ENCODE results near the gene MRPL12.

The MRPL12 gene

GRCh38 chr17:81714412-81715106 is 11.4 kb downstream of the MRPL12 start:
- intact Hi-C loops (cut with DNase I), result no loop called here
- no peak for DNase-seq

GRCh38 chr17:81715107-81715871 is 12.1 kb downstream of the MRPL12 start:
- intact Hi-C loops (cut with DNase I), result no loop called here
- no peak for DNase-seq

DNA sequence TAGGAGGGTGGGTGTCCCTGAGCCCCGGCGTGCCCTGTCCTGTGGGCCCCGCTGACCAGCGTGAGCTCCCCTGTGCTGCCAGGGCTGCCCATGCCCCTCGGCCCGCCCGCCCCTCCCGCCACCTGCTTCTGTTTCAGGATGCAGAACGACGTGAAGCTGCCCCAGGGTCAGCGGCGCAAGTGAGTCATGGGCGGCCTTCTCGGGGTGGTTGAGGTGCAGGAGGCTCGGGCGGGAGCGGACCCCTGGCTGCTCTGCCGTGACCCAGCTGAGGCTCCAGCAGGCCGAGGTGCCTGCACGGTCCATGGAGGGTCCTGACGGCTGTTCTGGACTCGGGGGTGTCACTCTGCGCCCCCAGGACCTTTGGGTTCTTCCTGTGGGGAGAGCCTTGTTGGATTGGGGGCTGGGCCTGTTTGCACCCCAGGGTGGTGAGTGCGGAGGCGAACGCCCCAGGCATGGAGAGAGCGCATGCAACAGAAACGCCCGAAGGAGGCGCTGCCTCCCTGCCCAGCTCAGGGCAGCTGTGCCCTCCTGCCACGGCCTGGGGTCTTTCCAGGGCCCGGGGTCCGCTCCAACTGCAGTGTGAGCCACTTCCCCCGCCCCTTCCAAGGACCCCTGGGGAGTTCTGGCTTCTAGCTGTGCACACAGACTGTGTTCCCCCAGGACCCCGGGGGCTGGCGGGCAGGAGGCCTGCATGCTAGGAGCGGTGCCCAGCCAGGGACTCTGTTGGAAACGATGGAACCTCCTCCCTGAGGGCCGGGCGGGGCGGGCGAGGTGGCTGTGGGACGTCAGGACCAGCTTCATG is 12.9 kb downstream of the MRPL12 start:
- no peak for DNase-seq
- intact Hi-C loops (cut with DNase I), result no loop called here

- intact Hi-C loops (cut with DNase I), result no loop called here
- DNase-seq, result no peak
Measured at GRCh38 chr17:81716674-81716996, 13.5 kb downstream of the MRPL12 start.

GRCh38 chr17:81717049-81717765 is 14.0 kb downstream of the MRPL12 start:
- intact Hi-C loops (cut with DNase I), result no loop called here
- no peak for DNase-seq

DNA sequence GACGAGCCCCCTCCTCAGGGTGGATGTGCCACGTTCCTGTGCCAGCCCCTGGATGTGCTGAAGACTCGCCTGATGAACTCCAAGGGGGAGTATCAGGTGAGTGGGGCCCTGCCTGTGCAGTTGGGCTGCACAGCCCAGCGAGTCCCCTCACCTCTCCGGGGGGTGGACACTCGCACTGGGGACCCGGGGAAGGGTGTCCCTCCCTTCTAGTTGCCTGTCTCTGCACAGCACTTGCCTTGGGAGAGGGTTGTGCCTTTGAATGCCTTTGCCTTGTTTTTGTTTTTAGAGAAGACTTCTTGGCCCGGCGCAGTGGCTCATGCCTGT is 14.6 kb downstream of the MRPL12 start:
- no peak for DNase-seq

DNA sequence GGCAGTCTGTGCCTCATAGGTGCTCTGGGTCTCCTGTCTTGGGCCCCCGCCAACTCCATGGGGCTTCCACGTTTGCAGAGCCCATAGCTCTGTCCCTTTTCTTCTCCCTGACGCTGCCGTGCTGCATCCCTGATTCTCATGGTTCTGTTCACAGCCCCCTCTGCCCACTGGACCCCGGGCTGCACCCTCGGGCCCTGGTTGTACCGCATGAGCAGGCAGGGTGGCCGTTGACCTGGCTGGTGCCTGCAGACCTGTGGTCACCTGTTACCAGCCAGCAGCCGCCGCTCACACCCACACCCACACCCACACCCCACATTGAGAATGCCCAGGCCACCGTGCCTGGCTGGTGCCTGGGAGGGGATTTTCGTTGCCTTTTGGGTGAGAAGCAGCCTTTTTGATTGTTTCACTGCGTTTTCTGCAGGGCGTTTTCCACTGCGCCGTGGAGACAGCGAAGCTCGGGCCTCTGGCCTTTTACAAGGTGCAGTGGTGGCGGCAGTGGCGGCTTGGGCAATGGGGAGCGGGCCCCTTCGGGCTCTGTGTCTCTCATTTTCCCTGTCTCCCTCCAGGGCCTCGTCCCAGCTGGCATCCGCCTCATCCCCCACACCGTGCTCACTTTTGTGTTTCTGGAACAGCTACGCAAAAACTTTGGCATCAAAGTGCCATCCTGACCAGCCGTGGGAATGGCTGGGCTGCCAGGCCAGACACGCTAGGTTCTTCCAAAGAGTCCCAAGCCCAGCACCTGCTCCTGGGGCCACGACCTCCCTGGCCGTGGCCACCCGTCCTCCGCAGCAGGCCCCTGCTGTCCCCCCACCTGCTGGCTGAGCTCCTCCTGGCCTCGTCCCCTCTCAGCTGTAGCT is 16.5 kb downstream of the MRPL12 start:
- DNase-seq, result peak in 1 of 10 donors; percentile 67
- intact Hi-C loops (cut with DNase I), result no loop called here

More for the DNA sequence above, 14.6 kb downstream of the MRPL12 start:
- intact Hi-C loops (cut with DNase I), result no loop called here

GRCh38 chr17:81720267-81721071 is 17.3 kb downstream of the MRPL12 start:
- no peak for DNase-seq
- intact Hi-C loops (cut with DNase I), result no loop called here

- intact Hi-C loops (cut with DNase I), result no loop called here
- peak in 4 of 10 donors; percentile 41 to 75 (median 46) for DNase-seq
Measured at GRCh38 chr17:81722184-81723120, 19.3 kb downstream of the MRPL12 start.

GRCh38 chr17:81723651-81724209 is 20.6 kb downstream of the MRPL12 start:
- intact Hi-C loops (cut with DNase I), result no loop called here
- no peak for DNase-seq

DNA sequence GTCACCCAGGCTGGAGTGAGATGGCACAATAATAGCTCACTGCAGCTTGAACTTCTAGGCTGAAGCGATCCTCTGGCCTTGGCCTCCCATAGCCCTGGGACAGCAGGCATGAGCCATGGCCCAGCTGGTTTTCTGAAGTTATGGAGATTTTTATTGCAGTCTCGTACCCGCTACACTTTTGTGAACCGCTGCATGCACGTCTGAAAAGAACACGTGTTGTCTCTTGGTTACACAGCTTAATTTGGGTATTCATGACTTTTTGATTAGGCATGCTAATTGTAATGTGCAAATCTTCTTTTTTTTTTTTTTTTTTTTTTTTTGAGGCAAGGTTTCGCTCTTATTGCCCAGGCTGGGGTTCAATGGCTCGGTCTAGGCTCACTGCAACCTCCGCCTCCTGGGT is 22.3 kb downstream of the MRPL12 start:
- intact Hi-C loops (cut with DNase I), result no loop called here
- no peak for DNase-seq

GRCh38 chr17:81726004-81726403 is 22.8 kb downstream of the MRPL12 start:
- DNase-seq, result no peak
- intact Hi-C loops (cut with DNase I), result no loop called here

- intact Hi-C loops (cut with DNase I), result no loop called here
- no peak for DNase-seq
Measured at GRCh38 chr17:81727324-81728031, 24.3 kb downstream of the MRPL12 start.

DNA sequence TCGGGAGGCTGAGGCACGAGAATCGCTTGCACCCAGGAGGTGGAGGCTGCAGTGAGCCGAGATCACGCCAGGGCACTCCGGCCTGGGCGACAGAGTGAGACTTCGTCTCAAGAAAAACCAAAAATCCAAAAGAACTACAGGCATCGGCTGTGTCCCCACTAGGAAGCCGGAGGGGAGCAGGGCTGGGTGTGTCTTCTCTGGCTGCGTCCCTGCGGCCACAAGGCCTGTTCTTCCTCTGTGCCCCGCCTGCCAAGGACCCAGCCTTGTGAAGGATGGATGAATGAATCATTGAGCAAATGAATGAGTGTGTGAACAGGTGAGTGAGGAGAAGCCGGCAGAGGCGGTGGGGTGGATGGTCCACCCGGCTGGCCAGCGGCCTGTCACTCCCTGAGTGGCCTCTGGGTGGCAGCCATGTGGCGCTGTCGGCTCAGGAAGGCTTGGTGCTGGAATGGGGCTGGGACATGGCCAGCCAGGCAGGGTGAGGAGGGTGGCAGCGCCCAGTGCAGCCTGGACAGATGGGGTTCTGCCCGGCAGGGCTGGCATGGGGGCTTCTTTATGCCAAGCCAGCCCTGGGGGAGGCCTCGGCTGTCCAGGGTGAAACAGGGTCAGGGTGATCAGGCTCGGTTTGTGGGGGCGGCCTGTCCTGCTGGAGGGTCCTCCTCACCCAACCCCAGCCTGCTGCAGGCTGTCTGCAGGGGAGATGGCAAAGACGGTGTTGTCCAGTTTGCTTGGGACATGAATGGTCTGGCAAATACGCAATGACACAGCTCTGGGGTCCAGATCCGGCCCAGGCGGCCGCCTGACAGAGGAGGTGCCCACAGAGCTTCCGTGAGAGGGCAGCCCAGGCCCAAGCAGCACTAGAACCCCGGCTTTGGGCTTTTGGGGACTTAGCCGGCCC is 30.6 kb downstream of the MRPL12 start:
- peak; percentile 68 to 98 (median 86) for DNase-seq

GRCh38 chr17:81734405-81735263 is 31.5 kb downstream of the MRPL12 start:
- intact Hi-C loops (cut with DNase I), result no loop called here
- DNase-seq, result peak in 1 of 10 donors; percentile 65

More for the DNA sequence above, 30.6 kb downstream of the MRPL12 start:
- intact Hi-C loops (cut with DNase I), result no loop called here
